Thyroid gland (tissue), 4 donors: ENCODE measurements around the gene MORC2. TPM values are rescaled to one million over a fixed set of nuclear protein-coding genes. Genes with fewer than 3 reads are reported as not detected.

Experiments
- DNase-seq, 2 donors: peaks; one replicate each; pipeline ENCODE4 v3.0.0-alpha.2; 2019
- H3K27ac ChIP-seq, 3 donors: fragments of 200-600 bp; sonication (generic); 1 replicate in 2 of 3; 2 replicates in 1 of 3; pipeline ENCODE4 v1.5.1; 2016 to 2019; ENCODE audit warnings: mild to moderate bottlenecking in 1 of 3, moderate library complexity in 1 of 3
- H3K27me3 ChIP-seq: fragments of 200-600 bp; sonication (generic); one replicate; pipeline ENCODE4 v1.5.1; 2019
- H3K36me3 ChIP-seq, 2 donors: fragments of 200-600 bp; sonication (generic); one replicate each; pipeline ENCODE4 v1.5.1; 2016 to 2019
- H3K4me1 ChIP-seq, 2 donors: fragments of 200-600 bp; sonication (generic); one replicate each; pipeline ENCODE4 v1.5.1; 2017 to 2019
- H3K4me3 ChIP-seq, 3 donors: fragments of 200-600 bp; sonication (generic); replicated peaks in 1 of 3; 1 replicate in 2 of 3; 2 replicates in 1 of 3; pipeline ENCODE4 v1.5.1; 2016; ENCODE audit warnings: mild to moderate bottlenecking in 1 of 3
- H3K9me3 ChIP-seq: fragments of 200-600 bp; sonication (generic); one replicate; pipeline ENCODE4 v1.5.1; 2017
- CTCF ChIP-seq, 6 experiments: fragments of 200-600 bp in 3 of 6; fragments of 450-650 bp in 3 of 6; sonication (generic) in 3 of 6; IDR thresholded peaks; one replicate each; pipeline ENCODE4 v1.5.1; 2016 to 2019; ENCODE audit warnings: antibody characterized with exemption in 6 of 6, mild to moderate bottlenecking in 2 of 6, inconsistent platforms in 1 of 6, moderate library complexity in 1 of 6
- POLR2A ChIP-seq, 2 donors: fragments of 450-650 bp; IDR thresholded peaks; one replicate each; pipeline ENCODE4 v1.6.1; 2017; ENCODE audit warnings: antibody characterized with exemption in 2 of 2, mild to moderate bottlenecking in 2 of 2, moderate library complexity in 1 of 2
- whole genome bisulfite sequencing, 2 donors: methylation state at CpG; one replicate each; pipeline ENCODE4 v1.1.5; 2017; 5-methylcytosine and 5-hydroxymethylcytosine counted together
- intact Hi-C: fragments of 100-400 bp; cut with DNase I; formaldehyde crosslinking; loops from one replicate; pipeline ENCODE4 v1.15.1; 2023
- total RNA-seq, 4 donors: library from RNA; depleted of rRNA; stranded (reverse); fragments of >200 nt; gene quantifications; one replicate each; pipeline ENCODE4 v1.2.3, GENCODE V29; 2016

MORC2 gene
- total RNA-seq, 4 donors from 2014 or later: 14.9 to 32.8 (median 24.6) TPM

- Histone ChIP-seq H3K27me3 (no peaks in the 10 kb centered on the region), H3K4me3 (no peak overlapping the region), H3K4me1 (no peaks in the 10 kb centered on the region), H3K9me3 (no peaks in the 10 kb centered on the region), H3K36me3 (no peaks in the 10 kb centered on the region), H3K27ac (no peak overlapping the region)
- WGBS, 2 donors: 83% methylated on average over 16 of the region's 16 CpGs
- intact Hi-C loops: no loop called here
- TF ChIP-seq POLR2A (IDR thresholded peaks at IDR 0.05) (no peak), CTCF (IDR thresholded peaks at IDR 0.05) (no peak)
- DNase-seq: no peak
Measured at GRCh38 chr22:30902496-30903357, 65.8 kb downstream of the MORC2 start.

- no peaks in the 10 kb centered on the region for H3K4me1 ChIP-seq
- H3K36me3 ChIP-seq: no peaks in the 10 kb centered on the region
- no peak for DNase-seq
- intact Hi-C loops: no loop called here
- TF ChIP-seq CTCF (IDR thresholded peaks at IDR 0.05) (no peak), POLR2A (IDR thresholded peaks at IDR 0.05) (no peak)
- H3K4me3 ChIP-seq: no peak overlapping the region
- no peak overlapping the region for H3K27ac ChIP-seq
- H3K27me3 ChIP-seq: no peaks in the 10 kb centered on the region
- 58 to 59% methylated on average over 3 of the region's 3 CpGs for WGBS, 2 donors
- no peaks in the 10 kb centered on the region for H3K9me3 ChIP-seq
Measured at GRCh38 chr22:30894371-30894740, 74.2 kb downstream of the MORC2 start.

- DNase-seq: no peak
- H3K27ac ChIP-seq: no peak overlapping the region
- H3K4me1 ChIP-seq: no peaks in the 10 kb centered on the region
- no peaks in the 10 kb centered on the region for H3K9me3 ChIP-seq
- H3K36me3 ChIP-seq: no peaks in the 10 kb centered on the region
- intact Hi-C loops: no loop called here
- WGBS, 2 donors: 82 to 86% methylated on average over 14 to 15 of the region's 23 CpGs
- no peaks in the 10 kb centered on the region for H3K27me3 ChIP-seq
- TF ChIP-seq CTCF (IDR thresholded peaks at IDR 0.05) (no peak), POLR2A (IDR thresholded peaks at IDR 0.05) (no peak)
- no peak overlapping the region for H3K4me3 ChIP-seq
Measured at GRCh38 chr22:30893434-30894370, 74.9 kb downstream of the MORC2 start.

GRCh38 chr22:30892731-30893221 is 75.8 kb downstream of the MORC2 start:
- Histone ChIP-seq H3K27ac (no peak overlapping the region), H3K4me1 (no peaks in the 10 kb centered on the region), H3K9me3 (no peaks in the 10 kb centered on the region), H3K36me3 (no peaks in the 10 kb centered on the region), H3K4me3 (no peak overlapping the region), H3K27me3 (no peaks in the 10 kb centered on the region)
- 100% methylated on average over 3 to 4 of the region's 5 CpGs for WGBS, 2 donors
- intact Hi-C loops: no loop called here
- DNase-seq: no peak
- TF ChIP-seq CTCF (IDR thresholded peaks at IDR 0.05) (no peak), POLR2A (IDR thresholded peaks at IDR 0.05) (no peak)
